GM23338 (cell line): ENCODE data around the gene FKRP. TPM values are rescaled to one million over a fixed set of nuclear protein-coding genes. Genes with fewer than 3 reads are reported as not detected.

Source experiments
- ATAC-seq: fragments of 200-7000 bp; cut with Tn5 transposase; 3 replicates; pipeline ENCODE4 v1.9.1; 2020
- DNase-seq: peaks from one replicate; pipeline ENCODE4 v3.0.0-alpha.2; 2015; ENCODE audit warnings: low spot score
- H2AFZ ChIP-seq: fragments of 200-600 bp; sonication (generic); 2 replicates; pipeline ENCODE4 v1.8.0; 2016; ENCODE audit warnings: antibody characterized with exemption, mild to moderate bottlenecking, moderate library complexity
- H3F3A ChIP-seq: fragments of 200-600 bp; sonication (generic); replicated peaks from 2 replicates; pipeline ENCODE4 v1.8.0; 2017; ENCODE audit warnings: antibody characterized with exemption, mixed run types, low read depth
- H3K27ac ChIP-seq: fragments of 200-600 bp; sonication (generic); 2 replicates; pipeline ENCODE4 v1.6.1; 2016; ENCODE audit warnings: low read depth
- H3K27me3 ChIP-seq: fragments of 200-600 bp; sonication (generic); 2 replicates; pipeline ENCODE4 v1.8.0; 2016; ENCODE audit warnings: mild to moderate bottlenecking, mixed run types, moderate library complexity; ENCODE audit not compliant: insufficient read depth
- H3K36me3 ChIP-seq: fragments of 200-600 bp; sonication (generic); 2 replicates; pipeline ENCODE4 v1.8.0; 2016; ENCODE audit warnings: mild to moderate bottlenecking; ENCODE audit not compliant: insufficient read depth
- H3K4me1 ChIP-seq: fragments of 200-600 bp; sonication (generic); 2 replicates; pipeline ENCODE4 v1.8.0; 2016; ENCODE audit warnings: mild to moderate bottlenecking, moderate library complexity; ENCODE audit not compliant: insufficient read depth
- H3K4me2 ChIP-seq: fragments of 200-600 bp; sonication (generic); 2 replicates; pipeline ENCODE4 v1.7.1; 2017; ENCODE audit warnings: mixed run types
- H3K4me3 ChIP-seq: fragments of 200-600 bp; sonication (generic); 2 replicates; pipeline ENCODE4 v1.6.1; 2016; ENCODE audit warnings: mixed run types
- H3K79me2 ChIP-seq: fragments of 200-600 bp; sonication (generic); replicated peaks from 2 replicates; pipeline ENCODE4 v1.8.0; 2017; ENCODE audit warnings: mild to moderate bottlenecking; ENCODE audit not compliant: insufficient read depth
- H3K9me2 ChIP-seq: fragments of 200-600 bp; sonication (generic); 2 replicates; pipeline ENCODE4 v1.8.0; 2017; ENCODE audit not compliant: insufficient read depth
- H4K20me1 ChIP-seq: fragments of 200-600 bp; sonication (generic); replicated peaks from 2 replicates; pipeline ENCODE4 v1.8.0; 2017; ENCODE audit warnings: mild to moderate bottlenecking; ENCODE audit not compliant: insufficient read depth
- H3K27ac Mint-ChIP-seq: 2 replicates; pipeline ENCODE4 v1.8.0; 2020; ENCODE audit warnings: inconsistent platforms, mild to moderate bottlenecking, moderate library complexity, mixed read lengths
- H3K27me3 Mint-ChIP-seq: 3 replicates; pipeline ENCODE4 v1.8.0; 2022; ENCODE audit warnings: low read depth, mild to moderate bottlenecking, moderate library complexity, mixed read lengths, inconsistent platforms; ENCODE audit not compliant: insufficient read depth, poor library complexity
- H3K36me3 Mint-ChIP-seq: 3 replicates; pipeline ENCODE4 v1.8.0; 2021; ENCODE audit warnings: low read depth, mild to moderate bottlenecking, inconsistent platforms, moderate library complexity, mixed read lengths
- H3K4me1 Mint-ChIP-seq: 3 replicates; pipeline ENCODE4 v1.8.0; 2020; ENCODE audit warnings: mild to moderate bottlenecking, inconsistent platforms, mixed read lengths
- H3K4me3 Mint-ChIP-seq: 3 replicates; pipeline ENCODE4 v1.8.0; 2021; ENCODE audit warnings: moderate library complexity, mild to moderate bottlenecking, inconsistent platforms, mixed read lengths
- H3K9me3 Mint-ChIP-seq: 3 replicates; pipeline ENCODE4 v1.8.0; 2020; ENCODE audit warnings: moderate library complexity, mild to moderate bottlenecking, inconsistent platforms, mixed read lengths
- CREB1 ChIP-seq: fragments of 250-450 bp; sonication (Bioruptor Pico); IDR thresholded peaks from 2 replicates; pipeline ENCODE4 v1.5.0; 2020; ENCODE audit warnings: low read depth, mild to moderate bottlenecking, moderate library complexity
- CTCF ChIP-seq, 2 experiments: fragments of 200-600 bp in 1 of 2; sonication (generic) in 1 of 2; conservative IDR thresholded peaks; 2 replicates each; pipeline versions ENCODE4 v1.5.1 to v1.6.1; 2016 to 2017; ENCODE audit warnings: antibody characterized with exemption in 2 of 2, low read depth in 2 of 2, mild to moderate bottlenecking in 2 of 2, moderate library complexity in 1 of 2
- ETS1 ChIP-seq: IDR thresholded peaks from 2 replicates; pipeline ENCODE4 v1.6.1; 2016; ENCODE audit warnings: antibody characterized with exemption
- EZH2 ChIP-seq: fragments of 200-600 bp; sonication (generic); IDR thresholded peaks from one replicate; pipeline ENCODE4 v1.8.0; 2017; ENCODE audit warnings: antibody characterized with exemption, mild to moderate bottlenecking, low read depth; ENCODE audit not compliant: unreplicated experiment
- EZH2phosphoT487 ChIP-seq: fragments of 200-600 bp; sonication (generic); IDR thresholded peaks from one replicate; pipeline ENCODE4 v1.8.1; 2018; ENCODE audit warnings: antibody characterized with exemption; ENCODE audit not compliant: unreplicated experiment
- JUNB ChIP-seq: IDR thresholded peaks from one replicate; pipeline ENCODE4 v1.6.1; 2016; ENCODE audit warnings: antibody characterized with exemption; ENCODE audit not compliant: unreplicated experiment
- NANOG ChIP-seq: IDR thresholded peaks from 2 replicates; pipeline ENCODE4 v1.6.1; 2016; ENCODE audit warnings: antibody characterized with exemption, borderline replicate concordance
- POLR2AphosphoS5 ChIP-seq: IDR thresholded peaks from 2 replicates; pipeline ENCODE4 v1.6.1; 2016; ENCODE audit warnings: antibody characterized with exemption, low read depth
- STAT1 ChIP-seq: IDR thresholded peaks from one replicate; pipeline ENCODE4 v1.6.1; 2016; ENCODE audit warnings: antibody characterized with exemption; ENCODE audit not compliant: unreplicated experiment
- ZNF114 ChIP-seq: fragments of 250-450 bp; sonication (Bioruptor Pico); IDR thresholded peaks from 2 replicates; pipeline ENCODE4 v1.5.0; 2020; ENCODE audit warnings: mild to moderate bottlenecking, moderate library complexity
- ZNF331 ChIP-seq: fragments of 250-450 bp; sonication (Bioruptor Pico); IDR thresholded peaks from 2 replicates; pipeline ENCODE4 v1.5.0; 2020; ENCODE audit warnings: low read depth, mild to moderate bottlenecking, moderate library complexity
- polyA plus RNA-seq: library from polyadenylated mRNA; unstranded; fragments of >200 nt; fragmentation: Nextera tagmentation; extraction: Ambion mirVana; gene quantifications from 2 replicates; pipeline ENCODE4 v1.2.1, GENCODE V29; 2016
- total RNA-seq: library from RNA; depleted of rRNA; stranded (reverse); fragments of >200 nt; shearing (Covaris generic); gene quantifications from 2 replicates; pipeline ENCODE4 v1.2.3, GENCODE V29; 2014
- TF ChIP-seq, protein P1 (sequence below): fragments of 250-450 bp; sonication (Bioruptor Pico); IDR thresholded peaks from 2 replicates; pipeline ENCODE4 v1.5.0; 2020; ENCODE audit warnings: mild to moderate bottlenecking, moderate library complexity
- TF ChIP-seq, protein P2 (sequence below): IDR thresholded peaks from one replicate; pipeline ENCODE4 v1.6.1; 2018; ENCODE audit warnings: antibody characterized with exemption; ENCODE audit not compliant: unreplicated experiment

The FKRP gene
- total and polyA plus RNA-seq, 2 experiments from 2014 or later: 11.5 to 31.9 TPM

DNA sequence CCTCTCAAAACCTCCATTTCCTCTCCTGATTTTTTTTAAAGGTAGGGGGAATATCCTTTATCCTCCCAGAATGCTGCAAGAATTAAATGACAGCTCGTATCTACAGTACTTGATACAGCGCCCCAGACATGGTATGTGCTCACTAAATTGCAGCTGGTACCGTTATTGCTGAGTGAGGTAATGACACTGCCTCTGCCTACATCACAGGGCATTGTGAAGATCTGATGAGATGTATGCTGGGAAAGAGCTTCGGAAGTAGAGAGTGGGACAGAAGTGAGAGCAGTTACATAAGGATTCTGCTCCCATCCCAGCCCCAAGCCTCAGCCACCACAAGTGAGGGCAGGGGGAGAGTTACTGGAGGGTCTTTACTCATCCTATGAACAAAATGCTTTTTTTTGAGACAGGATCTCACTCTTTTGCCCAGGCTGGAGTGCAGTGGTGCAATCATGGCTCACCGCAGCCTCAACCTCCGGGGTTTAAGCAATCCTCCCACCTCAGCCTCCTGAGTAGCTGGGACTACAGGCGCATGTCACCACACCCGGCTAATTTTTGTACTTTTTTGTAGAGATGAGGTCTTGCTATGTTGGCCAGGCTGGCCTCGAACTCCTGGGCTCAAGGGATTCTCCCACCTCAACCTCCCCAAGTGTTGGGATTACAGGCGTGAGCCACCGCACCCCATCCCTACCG, 1.7 kb upstream of the FKRP start:
- no peak overlapping the region for H3K27ac Mint-ChIP-seq
- TF ChIP-seq NANOG (no peak), JUNB (no peak), EZH2 (no peak), EZH2phosphoT487 (no peak), STAT1 (no peak), CTCF (conservative IDR thresholded peaks at IDR 0.05; ENCODE audit: low read depth in 2 of 2) (no peak), POLR2AphosphoS5 (no peak), ZNF331 (no peak), ZNF114 (no peak), CREB1 (no peak), ETS1 (no peak)
- TF ChIP-seq, protein P1, sequence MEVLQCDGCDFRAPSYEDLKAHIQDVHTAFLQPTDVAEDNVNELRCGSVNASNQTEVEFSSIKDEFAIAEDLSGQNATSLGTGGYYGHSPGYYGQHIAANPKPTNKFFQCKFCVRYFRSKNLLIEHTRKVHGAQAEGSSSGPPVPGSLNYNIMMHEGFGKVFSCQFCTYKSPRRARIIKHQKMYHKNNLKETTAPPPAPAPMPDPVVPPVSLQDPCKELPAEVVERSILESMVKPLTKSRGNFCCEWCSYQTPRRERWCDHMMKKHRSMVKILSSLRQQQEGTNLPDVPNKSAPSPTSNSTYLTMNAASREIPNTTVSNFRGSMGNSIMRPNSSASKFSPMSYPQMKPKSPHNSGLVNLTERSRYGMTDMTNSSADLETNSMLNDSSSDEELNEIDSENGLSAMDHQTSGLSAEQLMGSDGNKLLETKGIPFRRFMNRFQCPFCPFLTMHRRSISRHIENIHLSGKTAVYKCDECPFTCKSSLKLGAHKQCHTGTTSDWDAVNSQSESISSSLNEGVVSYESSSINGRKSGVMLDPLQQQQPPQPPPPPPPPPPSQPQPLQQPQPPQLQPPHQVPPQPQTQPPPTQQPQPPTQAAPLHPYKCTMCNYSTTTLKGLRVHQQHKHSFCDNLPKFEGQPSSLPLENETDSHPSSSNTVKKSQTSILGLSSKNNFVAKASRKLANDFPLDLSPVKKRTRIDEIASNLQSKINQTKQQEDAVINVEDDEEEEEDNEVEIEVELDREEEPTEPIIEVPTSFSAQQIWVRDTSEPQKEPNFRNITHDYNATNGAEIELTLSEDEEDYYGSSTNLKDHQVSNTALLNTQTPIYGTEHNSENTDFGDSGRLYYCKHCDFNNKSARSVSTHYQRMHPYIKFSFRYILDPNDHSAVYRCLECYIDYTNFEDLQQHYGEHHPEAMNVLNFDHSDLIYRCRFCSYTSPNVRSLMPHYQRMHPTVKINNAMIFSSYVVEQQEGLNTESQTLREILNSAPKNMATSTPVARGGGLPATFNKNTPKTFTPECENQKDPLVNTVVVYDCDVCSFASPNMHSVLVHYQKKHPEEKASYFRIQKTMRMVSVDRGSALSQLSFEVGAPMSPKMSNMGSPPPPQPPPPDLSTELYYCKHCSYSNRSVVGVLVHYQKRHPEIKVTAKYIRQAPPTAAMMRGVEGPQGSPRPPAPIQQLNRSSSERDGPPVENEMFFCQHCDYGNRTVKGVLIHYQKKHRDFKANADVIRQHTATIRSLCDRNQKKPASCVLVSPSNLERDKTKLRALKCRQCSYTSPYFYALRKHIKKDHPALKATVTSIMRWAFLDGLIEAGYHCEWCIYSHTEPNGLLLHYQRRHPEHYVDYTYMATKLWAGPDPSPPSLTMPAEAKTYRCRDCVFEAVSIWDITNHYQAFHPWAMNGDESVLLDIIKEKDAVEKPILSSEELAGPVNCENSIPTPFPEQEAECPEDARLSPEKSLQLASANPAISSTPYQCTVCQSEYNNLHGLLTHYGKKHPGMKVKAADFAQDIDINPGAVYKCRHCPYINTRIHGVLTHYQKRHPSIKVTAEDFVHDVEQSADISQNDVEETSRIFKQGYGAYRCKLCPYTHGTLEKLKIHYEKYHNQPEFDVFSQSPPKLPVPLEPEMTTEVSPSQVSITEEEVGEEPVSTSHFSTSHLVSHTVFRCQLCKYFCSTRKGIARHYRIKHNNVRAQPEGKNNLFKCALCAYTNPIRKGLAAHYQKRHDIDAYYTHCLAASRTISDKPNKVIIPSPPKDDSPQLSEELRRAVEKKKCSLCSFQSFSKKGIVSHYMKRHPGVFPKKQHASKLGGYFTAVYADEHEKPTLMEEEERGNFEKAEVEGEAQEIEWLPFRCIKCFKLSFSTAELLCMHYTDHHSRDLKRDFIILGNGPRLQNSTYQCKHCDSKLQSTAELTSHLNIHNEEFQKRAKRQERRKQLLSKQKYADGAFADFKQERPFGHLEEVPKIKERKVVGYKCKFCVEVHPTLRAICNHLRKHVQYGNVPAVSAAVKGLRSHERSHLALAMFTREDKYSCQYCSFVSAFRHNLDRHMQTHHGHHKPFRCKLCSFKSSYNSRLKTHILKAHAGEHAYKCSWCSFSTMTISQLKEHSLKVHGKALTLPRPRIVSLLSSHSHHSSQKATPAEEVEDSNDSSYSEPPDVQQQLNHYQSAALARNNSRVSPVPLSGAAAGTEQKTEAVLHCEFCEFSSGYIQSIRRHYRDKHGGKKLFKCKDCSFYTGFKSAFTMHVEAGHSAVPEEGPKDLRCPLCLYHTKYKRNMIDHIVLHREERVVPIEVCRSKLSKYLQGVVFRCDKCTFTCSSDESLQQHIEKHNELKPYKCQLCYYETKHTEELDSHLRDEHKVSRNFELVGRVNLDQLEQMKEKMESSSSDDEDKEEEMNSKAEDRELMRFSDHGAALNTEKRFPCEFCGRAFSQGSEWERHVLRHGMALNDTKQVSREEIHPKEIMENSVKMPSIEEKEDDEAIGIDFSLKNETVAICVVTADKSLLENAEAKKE: no peak
- TF ChIP-seq, protein P2, sequence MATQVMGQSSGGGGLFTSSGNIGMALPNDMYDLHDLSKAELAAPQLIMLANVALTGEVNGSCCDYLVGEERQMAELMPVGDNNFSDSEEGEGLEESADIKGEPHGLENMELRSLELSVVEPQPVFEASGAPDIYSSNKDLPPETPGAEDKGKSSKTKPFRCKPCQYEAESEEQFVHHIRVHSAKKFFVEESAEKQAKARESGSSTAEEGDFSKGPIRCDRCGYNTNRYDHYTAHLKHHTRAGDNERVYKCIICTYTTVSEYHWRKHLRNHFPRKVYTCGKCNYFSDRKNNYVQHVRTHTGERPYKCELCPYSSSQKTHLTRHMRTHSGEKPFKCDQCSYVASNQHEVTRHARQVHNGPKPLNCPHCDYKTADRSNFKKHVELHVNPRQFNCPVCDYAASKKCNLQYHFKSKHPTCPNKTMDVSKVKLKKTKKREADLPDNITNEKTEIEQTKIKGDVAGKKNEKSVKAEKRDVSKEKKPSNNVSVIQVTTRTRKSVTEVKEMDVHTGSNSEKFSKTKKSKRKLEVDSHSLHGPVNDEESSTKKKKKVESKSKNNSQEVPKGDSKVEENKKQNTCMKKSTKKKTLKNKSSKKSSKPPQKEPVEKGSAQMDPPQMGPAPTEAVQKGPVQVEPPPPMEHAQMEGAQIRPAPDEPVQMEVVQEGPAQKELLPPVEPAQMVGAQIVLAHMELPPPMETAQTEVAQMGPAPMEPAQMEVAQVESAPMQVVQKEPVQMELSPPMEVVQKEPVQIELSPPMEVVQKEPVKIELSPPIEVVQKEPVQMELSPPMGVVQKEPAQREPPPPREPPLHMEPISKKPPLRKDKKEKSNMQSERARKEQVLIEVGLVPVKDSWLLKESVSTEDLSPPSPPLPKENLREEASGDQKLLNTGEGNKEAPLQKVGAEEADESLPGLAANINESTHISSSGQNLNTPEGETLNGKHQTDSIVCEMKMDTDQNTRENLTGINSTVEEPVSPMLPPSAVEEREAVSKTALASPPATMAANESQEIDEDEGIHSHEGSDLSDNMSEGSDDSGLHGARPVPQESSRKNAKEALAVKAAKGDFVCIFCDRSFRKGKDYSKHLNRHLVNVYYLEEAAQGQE: no peak
- no peak overlapping the region for H3K27ac ChIP-seq
- H2AFZ ChIP-seq: no peak overlapping the region
- peaks cover 66% of the 10 kb centered on the region for H3K79me2 ChIP-seq
- H3F3A ChIP-seq: 0 out of 2 replicates have a peak, but pooled peaks cover 14% of the 10 kb centered on the region
- no peaks in the 10 kb centered on the region for H3K27me3 ChIP-seq
- H3K9me2 ChIP-seq: no peaks in the 10 kb centered on the region
- no peaks in the 10 kb centered on the region; the same call in 1 of the 3 replicates for H3K9me3 Mint-ChIP-seq
- peaks cover 55% of the 10 kb centered on the region for H3K4me1 Mint-ChIP-seq
- peaks cover 33% of the 10 kb centered on the region for H3K36me3 Mint-ChIP-seq
- H4K20me1 ChIP-seq: peaks cover 60% of the 10 kb centered on the region
- H3K4me3 Mint-ChIP-seq: peak overlapping the region; percentile 98
- H3K27me3 Mint-ChIP-seq: peaks cover 28% of the 10 kb centered on the region
- H3K36me3 ChIP-seq: peaks cover 4% of the 10 kb centered on the region; the same call in 1 of the 2 replicates
- peaks cover 10% of the 10 kb centered on the region; the same call in 1 of the 2 replicates for H3K4me1 ChIP-seq
- DNase-seq (no peak), ATAC-seq (no peak)
- H3K4me2 ChIP-seq: peak overlapping the region; percentile 98; the same call in 1 of the 2 replicates
- H3K4me3 ChIP-seq: peak overlapping the region; percentile 93
